Measurements from ENCODE around the gene SLC5A2. TPM values are rescaled to one million over a fixed set of nuclear protein-coding genes. Genes with fewer than 3 reads are reported as not detected.
"Not testable (repeated sequence)": the region's sequence is repeated elsewhere in the genome, so short reads cannot be mapped to it uniquely, and the experiment has no call there.

The SLC5A2 gene
- 0.62 TPM for total RNA-seq

DNA sequence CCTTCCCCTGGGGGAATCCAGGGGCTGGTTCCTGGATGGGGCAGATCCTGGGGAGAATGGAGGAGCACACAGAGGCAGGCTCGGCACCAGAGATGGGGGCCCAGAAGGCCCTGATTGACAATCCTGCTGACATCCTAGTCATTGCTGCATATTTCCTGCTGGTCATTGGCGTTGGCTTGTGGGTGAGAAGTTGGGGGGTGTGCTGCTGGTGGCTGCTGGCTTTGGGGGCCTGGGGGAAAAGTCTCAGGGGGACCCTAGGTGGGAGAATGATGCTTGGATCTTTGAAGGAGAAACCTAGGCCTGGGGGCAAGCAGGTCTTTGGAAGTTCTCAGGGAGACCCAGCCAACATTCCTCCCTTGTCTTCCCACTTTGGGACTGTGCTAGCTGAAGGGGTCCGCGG, at the start of gene SLC5A2:
SLC5A2 (plus strand) TSS at position 43 of the 400 bp plus-strand sequence; CDS start at position 57, 14 bp downstream.
- no peak for DNase-seq

GRCh38 chr16:31435341-31436220, 47.3 kb upstream of the SLC5A2 start:
- no peak for DNase-seq

GRCh38 chr16:31436221-31437045, 46.5 kb upstream of the SLC5A2 start:
- no peak for DNase-seq

DNA sequence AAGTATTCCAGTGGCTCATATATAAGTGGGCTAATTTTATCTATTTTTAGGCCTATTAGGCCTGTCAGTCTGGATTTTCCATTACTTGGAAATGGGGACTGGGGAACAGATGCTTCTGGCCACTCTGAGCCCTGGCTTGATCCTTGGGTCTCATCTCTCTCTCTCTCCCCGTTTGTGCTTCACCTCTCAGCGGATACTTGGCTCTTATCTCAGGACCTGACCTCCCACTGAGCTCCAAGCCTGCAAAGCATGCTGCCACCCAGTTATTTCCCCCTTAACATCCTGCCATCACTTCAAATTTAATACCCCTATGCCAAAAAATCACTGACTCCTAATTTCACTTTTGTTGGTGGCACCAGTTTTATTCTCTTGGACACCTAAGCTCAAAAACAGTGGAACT, 44.5 kb upstream of the SLC5A2 start:
- DNase-seq, result no peak

- not testable (repeated sequence) for DNase-seq
Observed at GRCh38 chr16:31439023-31439422, 43.9 kb upstream of the SLC5A2 start.

- DNase-seq, result no peak
Observed at GRCh38 chr16:31439519-31439918, 43.4 kb upstream of the SLC5A2 start.

DNA sequence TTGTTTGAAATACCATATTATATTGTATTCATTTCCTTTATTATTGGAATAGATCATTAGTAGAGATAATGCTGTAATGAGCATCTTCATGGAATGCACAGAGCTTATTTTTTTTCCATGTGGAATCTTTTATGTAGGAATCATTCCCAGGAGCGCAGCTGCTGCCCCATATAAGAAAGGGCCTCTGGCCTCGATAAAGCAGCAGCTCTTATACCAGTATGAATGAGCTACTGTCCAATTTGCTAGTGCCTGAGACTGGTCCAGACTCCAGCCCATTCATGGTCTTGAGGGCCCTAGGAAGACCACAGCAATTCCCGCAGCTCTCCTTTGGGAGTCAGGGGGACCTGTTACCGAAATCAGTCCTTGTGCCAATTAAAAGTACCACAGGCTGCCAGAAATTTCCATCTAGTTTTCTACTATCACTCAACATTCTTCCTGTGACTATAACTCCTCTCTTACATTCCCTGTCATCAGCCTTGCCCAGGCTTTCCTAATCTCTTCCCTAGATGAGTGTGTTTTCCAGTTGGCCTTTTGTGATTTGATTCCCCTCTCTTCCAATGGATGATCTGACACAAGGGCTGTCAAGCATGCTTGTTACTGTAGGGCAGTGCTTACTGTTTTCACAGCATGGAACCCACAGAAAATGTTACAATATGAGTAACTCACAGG, 42.3 kb upstream of the SLC5A2 start:
- no peak for DNase-seq

- no peak for DNase-seq
Observed at GRCh38 chr16:31441956-31442355, 41.0 kb upstream of the SLC5A2 start.

GRCh38 chr16:31445931-31446330, 37.0 kb upstream of the SLC5A2 start:
- not testable (repeated sequence) for DNase-seq

- no peak for DNase-seq
Observed at GRCh38 chr16:31451201-31451600, 31.7 kb upstream of the SLC5A2 start.

DNA sequence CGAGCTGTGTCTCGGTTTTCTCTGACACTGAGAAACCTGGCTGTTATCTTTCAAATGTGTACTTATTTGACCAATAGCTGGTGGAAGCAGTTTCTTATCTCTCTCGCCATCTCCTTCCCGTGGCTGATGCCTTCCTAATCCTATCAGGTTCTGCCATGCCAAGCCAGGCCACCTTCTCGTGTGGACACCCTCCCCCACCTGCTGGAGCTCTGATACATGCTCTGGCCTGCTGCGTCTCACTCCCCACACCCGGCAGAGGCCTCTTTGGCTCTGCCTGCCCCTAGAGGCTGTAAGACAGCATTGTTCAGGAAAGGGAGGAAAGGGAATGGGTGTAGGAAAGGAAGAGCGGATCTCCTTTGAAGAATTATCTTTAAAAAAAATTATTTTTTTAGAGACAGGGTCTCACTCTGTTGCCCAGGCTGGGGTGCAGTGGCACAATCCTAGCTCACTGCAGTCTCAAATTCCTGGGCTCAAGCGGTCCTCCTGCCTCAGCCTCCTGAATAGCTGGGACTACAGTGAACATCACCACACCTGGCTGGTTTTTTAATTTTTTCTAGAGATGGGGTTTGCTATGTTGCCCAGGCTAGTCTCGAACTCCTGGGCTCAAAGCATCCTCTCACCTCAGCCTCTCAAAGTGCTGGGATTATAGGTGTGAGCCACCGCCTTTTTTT, 31.1 kb upstream of the SLC5A2 start:
- no peak for DNase-seq

DNA sequence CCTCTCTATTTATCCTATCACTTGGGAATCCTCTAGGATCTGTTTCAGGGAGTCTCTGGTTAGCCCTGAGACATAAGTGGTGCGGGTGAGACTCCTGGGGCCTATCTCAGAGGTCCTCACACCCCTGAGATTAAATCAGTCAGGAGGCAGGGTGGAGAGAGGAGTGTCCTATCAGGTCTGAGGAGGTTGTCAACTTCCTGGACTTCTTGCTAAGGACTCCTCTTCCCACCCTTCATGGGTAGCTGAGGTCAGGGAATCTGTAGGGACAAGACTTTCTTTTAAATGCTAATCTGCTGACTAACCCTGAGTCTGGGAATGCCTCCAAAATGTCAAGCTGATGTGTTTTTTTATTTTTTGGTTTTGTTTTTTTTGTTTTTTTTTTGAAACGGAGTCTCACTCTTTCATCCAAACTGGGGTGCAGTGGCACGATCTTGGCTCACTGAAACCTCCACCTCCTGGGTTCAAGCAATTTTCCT, 30.3 kb upstream of the SLC5A2 start:
- DNase-seq, result no peak

- no peak for DNase-seq
Observed at GRCh38 chr16:31453255-31454204, 29.4 kb upstream of the SLC5A2 start.

DNA sequence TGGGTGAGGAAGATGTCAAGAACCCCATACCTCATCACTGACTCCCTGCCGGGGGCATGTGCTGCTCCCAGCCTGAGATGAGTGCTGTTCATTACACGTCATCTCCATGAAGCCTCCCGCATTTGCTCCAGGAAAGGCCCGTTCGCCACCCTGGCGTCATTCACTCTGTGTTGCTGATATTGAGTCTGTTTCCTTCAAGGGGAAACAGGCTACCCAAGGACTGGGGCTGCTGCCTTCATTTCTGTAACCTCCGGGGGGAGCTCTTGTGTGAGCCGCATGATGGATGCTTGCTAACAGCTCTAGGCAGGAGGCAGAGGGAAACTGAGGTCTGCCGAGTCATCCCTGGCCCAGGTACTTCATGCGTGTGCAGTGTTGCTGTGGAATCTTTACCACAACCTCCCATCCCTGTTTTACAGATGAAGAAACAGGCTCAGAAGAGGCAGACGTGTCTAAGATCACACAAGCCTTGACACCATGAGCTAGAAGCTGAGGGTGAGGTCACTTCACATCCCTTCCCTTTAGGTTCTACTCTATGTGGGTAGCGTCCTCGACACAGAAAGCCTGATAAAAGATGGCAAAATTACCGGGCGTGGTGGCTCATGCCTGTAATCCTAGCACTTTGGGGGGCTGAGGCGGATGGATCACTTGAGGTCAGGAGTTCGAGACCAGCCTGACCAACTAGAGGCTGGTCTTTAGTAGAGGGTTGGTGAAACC, 27.2 kb upstream of the SLC5A2 start:
- DNase-seq, result no peak

DNA sequence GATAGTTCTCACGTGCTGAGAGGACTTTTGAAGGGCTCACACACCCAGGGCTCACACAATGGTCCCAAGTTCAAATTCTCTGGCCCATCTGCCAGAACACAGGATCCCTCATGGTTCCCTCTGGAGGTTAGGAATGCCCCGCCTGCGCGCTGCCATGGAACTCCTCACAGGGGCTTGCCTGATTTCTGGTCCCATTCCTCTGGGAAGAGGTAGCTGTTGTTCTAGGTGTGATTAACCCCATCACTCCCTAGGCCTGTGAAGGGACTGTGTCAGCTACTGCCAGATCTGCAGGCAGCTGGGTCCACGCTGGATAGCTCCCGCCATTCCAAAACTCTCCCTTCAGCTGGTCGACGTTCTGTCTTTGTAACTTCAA, 25.9 kb upstream of the SLC5A2 start:
- no peak for DNase-seq

GRCh38 chr16:31458073-31458843, 24.7 kb upstream of the SLC5A2 start:
- no peak for DNase-seq

DNA sequence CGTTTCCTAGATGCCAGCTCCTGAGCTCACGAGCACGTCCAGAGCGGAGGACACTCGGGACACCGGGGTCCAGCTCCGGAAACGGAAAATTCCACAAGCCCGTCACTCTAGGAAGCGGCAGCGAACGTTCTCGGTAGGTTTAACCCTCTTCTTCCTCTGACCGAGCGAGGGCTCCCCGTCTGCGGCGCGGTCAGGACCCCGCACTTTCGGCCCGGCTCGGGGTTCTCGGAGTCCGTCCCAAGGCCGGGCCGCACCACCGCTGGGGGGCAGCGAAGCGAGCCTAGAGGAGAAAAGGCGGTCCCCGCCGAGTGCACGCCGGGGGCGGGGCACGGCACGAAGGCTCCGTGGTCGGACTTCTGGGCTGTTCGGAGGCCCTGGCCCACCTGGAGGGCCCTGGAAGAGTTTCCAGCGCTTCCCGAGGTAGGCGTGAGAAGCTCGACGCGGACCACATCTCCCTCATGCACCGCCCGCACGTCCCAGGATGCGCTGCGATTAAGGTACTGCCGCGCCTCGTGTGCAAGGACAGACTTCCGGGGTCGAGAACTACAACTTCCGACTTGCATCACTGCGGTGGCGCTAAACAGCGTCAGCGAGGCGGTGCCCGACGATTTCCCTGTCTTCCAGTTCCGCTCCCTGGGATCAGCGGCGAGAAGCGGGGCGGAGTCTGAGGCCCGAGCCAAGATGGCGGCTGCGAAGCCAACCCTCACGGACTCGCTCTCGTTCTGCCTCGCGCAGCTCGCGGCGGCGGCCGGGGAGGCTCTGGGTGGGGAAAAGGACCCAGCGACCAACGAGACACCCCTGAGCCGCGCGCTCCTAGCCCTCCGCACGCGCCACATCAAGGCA, 23.9 kb upstream of the SLC5A2 start, which contains the start of gene ARMC5:
ARMC5 (plus strand) TSS at position 658 of the 843 bp plus-strand sequence; CDS start at position 682, 24 bp downstream.
- DNase-seq, result peak; percentile 95

Measured in occipital lobe (tissue), 2 donors.